ENCODE measurements around the gene CYP24A1.
A peak's percentile ranks its signal among the peaks of the same experiment; 100 is the strongest.

Gene CYP24A1

GRCh38 chr20:54151075-54151439, 22.7 kb downstream of the CYP24A1 start:
- Histone ChIP-seq H2AFZ (ENCODE audit: low read length) (peak overlapping the region; percentile 1), H2BK15ac (ENCODE audit: low read length) (no peak overlapping the region), H2BK5ac (ENCODE audit: low read length) (no peak overlapping the region), H4K91ac (ENCODE audit: low read depth, low read length, poor library complexity) (no peak overlapping the region), H3K4me3 (ENCODE audit: low read length in 2 of 2) (no peak overlapping the region), H3K4me2 (ENCODE audit: insufficient read depth, low read length, poor library complexity, severe bottlenecking) (no peak overlapping the region), H2BK120ac (ENCODE audit: low read depth, low read length) (no peak overlapping the region), H2BK12ac (ENCODE audit: low read length) (no peak overlapping the region), H3K9me3 (replicated peaks in 1 of 2; ENCODE audit: control insufficient read depth in 2 of 2, insufficient read depth in 1 of 2, low read depth in 1 of 2, low read length in 2 of 2) (no peaks in the 10 kb centered on the region), H3K4me1 (ENCODE audit: control insufficient read depth in 2 of 2, insufficient read depth in 1 of 2, low read depth in 1 of 2, low read length in 2 of 2) (peaks cover 0 to 3% of the 10 kb centered on the region in 2 donors), H3K18ac (ENCODE audit: low read length) (no peak overlapping the region), H3K36me3 (replicated peaks in 1 of 2; ENCODE audit: control insufficient read depth in 2 of 2, insufficient read depth in 2 of 2, low read length in 2 of 2) (no peaks in the 10 kb centered on the region), H3K27ac (replicated peaks; ENCODE audit: low read length) (no peak overlapping the region), H4K8ac (ENCODE audit: low read depth, low read length) (no peak overlapping the region), H3K79me1 (ENCODE audit: low read depth, low read length) (no peaks in the 10 kb centered on the region), H3K14ac (ENCODE audit: low read length) (no peak overlapping the region), H3K23ac (ENCODE audit: low read depth, low read length, poor library complexity) (no peak overlapping the region), H3K9ac (ENCODE audit: low read depth, low read length, poor library complexity) (no peak overlapping the region), H3K27me3 (ENCODE audit: control insufficient read depth in 3 of 3, insufficient read depth in 3 of 3, low read depth in 1 of 3, low read length in 3 of 3) (peaks cover 0 to 4% (median 0%) of the 10 kb centered on the region in 3 experiments), H2AK5ac (ENCODE audit: low read depth, low read length) (no peak overlapping the region), H3K4ac (ENCODE audit: low read length) (no peak overlapping the region)
- no CpG with 5 or more reads among the region's 2 CpGs for WGBS, 2 donors (ENCODE audit: extremely low coverage in 2 of 2, insufficient read length in 2 of 2, insufficient replicate concordance in 1 of 2)
- no peak for DNase-seq (ENCODE audit: low spot score)

GRCh38 chr20:54149765-54150264, 24.0 kb downstream of the CYP24A1 start:
- Histone ChIP-seq H3K4ac (ENCODE audit: low read length) (no peak overlapping the region), H3K36me3 (replicated peaks in 1 of 2; ENCODE audit: control insufficient read depth in 2 of 2, insufficient read depth in 2 of 2, low read length in 2 of 2) (no peaks in the 10 kb centered on the region), H2BK15ac (ENCODE audit: low read length) (no peak overlapping the region), H2BK12ac (ENCODE audit: low read length) (no peak overlapping the region), H3K18ac (ENCODE audit: low read length) (no peak overlapping the region), H4K8ac (ENCODE audit: low read depth, low read length) (no peak overlapping the region), H3K14ac (ENCODE audit: low read length) (no peak overlapping the region), H3K4me1 (ENCODE audit: control insufficient read depth in 2 of 2, insufficient read depth in 1 of 2, low read depth in 1 of 2, low read length in 2 of 2) (peaks cover 0 to 3% of the 10 kb centered on the region in 2 donors), H3K79me1 (ENCODE audit: low read depth, low read length) (no peaks in the 10 kb centered on the region), H3K9me3 (replicated peaks in 1 of 2; ENCODE audit: control insufficient read depth in 2 of 2, insufficient read depth in 1 of 2, low read depth in 1 of 2, low read length in 2 of 2) (no peaks in the 10 kb centered on the region), H3K9ac (ENCODE audit: low read depth, low read length, poor library complexity) (no peak overlapping the region), H3K4me3 (ENCODE audit: low read length in 2 of 2) (no peak overlapping the region), H4K91ac (ENCODE audit: low read depth, low read length, poor library complexity) (no peak overlapping the region), H3K27me3 (ENCODE audit: control insufficient read depth in 3 of 3, insufficient read depth in 3 of 3, low read depth in 1 of 3, low read length in 3 of 3) (peaks cover 0 to 3% (median 0%) of the 10 kb centered on the region in 3 experiments), H2AFZ (ENCODE audit: low read length) (no peak overlapping the region), H2BK120ac (ENCODE audit: low read depth, low read length) (no peak overlapping the region), H3K27ac (replicated peaks; ENCODE audit: low read length) (no peak overlapping the region), H3K4me2 (ENCODE audit: insufficient read depth, low read length, poor library complexity, severe bottlenecking) (no peak overlapping the region), H2AK5ac (ENCODE audit: low read depth, low read length) (no peak overlapping the region), H3K23ac (ENCODE audit: low read depth, low read length, poor library complexity) (no peak overlapping the region), H2BK5ac (ENCODE audit: low read length) (no peak overlapping the region)
- WGBS, 2 donors (ENCODE audit: extremely low coverage in 2 of 2, insufficient read length in 2 of 2, insufficient replicate concordance in 1 of 2): no CpG with 5 or more reads among the region's 7 CpGs
- DNase-seq (ENCODE audit: low spot score): no peak

GRCh38 chr20:54148947-54149764, 24.6 kb downstream of the CYP24A1 start:
- no peak overlapping the region for H3K9ac ChIP-seq (ENCODE audit: low read depth, low read length, poor library complexity)
- no peak overlapping the region for H2BK12ac ChIP-seq (ENCODE audit: low read length)
- H3K79me1 ChIP-seq (ENCODE audit: low read depth, low read length): no peaks in the 10 kb centered on the region
- peaks cover 0 to 3% (median 0%) of the 10 kb centered on the region in 3 experiments for H3K27me3 ChIP-seq (ENCODE audit: control insufficient read depth in 3 of 3, insufficient read depth in 3 of 3, low read depth in 1 of 3, low read length in 3 of 3)
- no peak overlapping the region for H3K4ac ChIP-seq (ENCODE audit: low read length)
- no peak overlapping the region for H3K4me3 ChIP-seq (ENCODE audit: low read length in 2 of 2)
- H2AK5ac ChIP-seq (ENCODE audit: low read depth, low read length): no peak overlapping the region
- no peak overlapping the region for H3K18ac ChIP-seq (ENCODE audit: low read length)
- H3K27ac ChIP-seq (replicated peaks; ENCODE audit: low read length): no peak overlapping the region
- no peak overlapping the region for H3K23ac ChIP-seq (ENCODE audit: low read depth, low read length, poor library complexity)
- no peak overlapping the region for H2AFZ ChIP-seq (ENCODE audit: low read length)
- DNase-seq (ENCODE audit: low spot score): no peak
- no peak overlapping the region for H3K4me2 ChIP-seq (ENCODE audit: insufficient read depth, low read length, poor library complexity, severe bottlenecking)
- H2BK15ac ChIP-seq (ENCODE audit: low read length): no peak overlapping the region
- no peak overlapping the region for H4K91ac ChIP-seq (ENCODE audit: low read depth, low read length, poor library complexity)
- H3K9me3 ChIP-seq (replicated peaks in 1 of 2; ENCODE audit: control insufficient read depth in 2 of 2, insufficient read depth in 1 of 2, low read depth in 1 of 2, low read length in 2 of 2): no peaks in the 10 kb centered on the region
- H2BK5ac ChIP-seq (ENCODE audit: low read length): no peak overlapping the region
- H4K8ac ChIP-seq (ENCODE audit: low read depth, low read length): no peak overlapping the region
- peaks cover 0 to 3% of the 10 kb centered on the region in 2 donors for H3K4me1 ChIP-seq (ENCODE audit: control insufficient read depth in 2 of 2, insufficient read depth in 1 of 2, low read depth in 1 of 2, low read length in 2 of 2)
- H3K14ac ChIP-seq (ENCODE audit: low read length): no peak overlapping the region
- no CpG with 5 or more reads among the region's 7 CpGs for WGBS, 2 donors (ENCODE audit: extremely low coverage in 2 of 2, insufficient read length in 2 of 2, insufficient replicate concordance in 1 of 2)
- H2BK120ac ChIP-seq (ENCODE audit: low read depth, low read length): no peak overlapping the region
- H3K36me3 ChIP-seq (replicated peaks in 1 of 2; ENCODE audit: control insufficient read depth in 2 of 2, insufficient read depth in 2 of 2, low read length in 2 of 2): no peaks in the 10 kb centered on the region

- H2AFZ ChIP-seq (ENCODE audit: low read length): no peak overlapping the region
- H2BK15ac ChIP-seq (ENCODE audit: low read length): no peak overlapping the region
- no peak overlapping the region for H3K14ac ChIP-seq (ENCODE audit: low read length)
- no peak overlapping the region for H2AK5ac ChIP-seq (ENCODE audit: low read depth, low read length)
- no peak overlapping the region for H4K8ac ChIP-seq (ENCODE audit: low read depth, low read length)
- no peak overlapping the region for H3K9ac ChIP-seq (ENCODE audit: low read depth, low read length, poor library complexity)
- H3K9me3 ChIP-seq (replicated peaks in 1 of 2; ENCODE audit: control insufficient read depth in 2 of 2, insufficient read depth in 1 of 2, low read depth in 1 of 2, low read length in 2 of 2): no peaks in the 10 kb centered on the region
- no peak overlapping the region for H3K4me2 ChIP-seq (ENCODE audit: insufficient read depth, low read length, poor library complexity, severe bottlenecking)
- H3K4ac ChIP-seq (ENCODE audit: low read length): no peak overlapping the region
- no peak overlapping the region for H2BK12ac ChIP-seq (ENCODE audit: low read length)
- H3K4me3 ChIP-seq (ENCODE audit: low read length in 2 of 2): no peak overlapping the region
- no peaks in the 10 kb centered on the region for H3K79me1 ChIP-seq (ENCODE audit: low read depth, low read length)
- peaks cover 0 to 3% of the 10 kb centered on the region in 2 donors for H3K4me1 ChIP-seq (ENCODE audit: control insufficient read depth in 2 of 2, insufficient read depth in 1 of 2, low read depth in 1 of 2, low read length in 2 of 2)
- no CpG with 5 or more reads among the region's 1 CpG for WGBS, 2 donors (ENCODE audit: extremely low coverage in 2 of 2, insufficient read length in 2 of 2, insufficient replicate concordance in 1 of 2)
- no peak overlapping the region for H3K23ac ChIP-seq (ENCODE audit: low read depth, low read length, poor library complexity)
- H3K27ac ChIP-seq (replicated peaks; ENCODE audit: low read length): no peak overlapping the region
- H3K36me3 ChIP-seq (replicated peaks in 1 of 2; ENCODE audit: control insufficient read depth in 2 of 2, insufficient read depth in 2 of 2, low read length in 2 of 2): no peaks in the 10 kb centered on the region
- H2BK5ac ChIP-seq (ENCODE audit: low read length): no peak overlapping the region
- H2BK120ac ChIP-seq (ENCODE audit: low read depth, low read length): no peak overlapping the region
- H4K91ac ChIP-seq (ENCODE audit: low read depth, low read length, poor library complexity): no peak overlapping the region
- peaks cover 0 to 5% (median 0%) of the 10 kb centered on the region in 3 experiments for H3K27me3 ChIP-seq (ENCODE audit: control insufficient read depth in 3 of 3, insufficient read depth in 3 of 3, low read depth in 1 of 3, low read length in 3 of 3)
- no peak for DNase-seq (ENCODE audit: low spot score)
- no peak overlapping the region for H3K18ac ChIP-seq (ENCODE audit: low read length)
These were observed 27.1 kb downstream of the CYP24A1 start for GRCh38 chr20:54146672-54147071.

Data from neuronal stem cell (in vitro differentiated cells).